Measurements from ENCODE around the gene MRPL40.

- TF ChIP-seq POLR2A (IDR thresholded peaks at IDR 0.05) = no peak
- no peak for TF ChIP-seq CTCF (IDR thresholded peaks at IDR 0.05)
Measured at GRCh38 chr22:19398206-19398605, 34.1 kb upstream of the MRPL40 start.

Data from breast epithelium (tissue), 3 donors.